Fibroblast of skin of left biceps (primary cell): ENCODE results near the gene COPB2.
"Not testable (repeated sequence)": the region's sequence is repeated elsewhere in the genome, so short reads cannot be mapped to it uniquely, and the experiment has no call there.

ENCODE experiments used
- DNase-seq, 2 experiments: peaks; one replicate each; pipeline ENCODE4 v3.0.0-alpha.2; 2013; ENCODE audit warnings: low read depth in 2 of 2

COPB2 gene

GRCh38 chr3:139389552-139390368 lies at the start of gene COPB2:
Gene COPB2 (minus strand): TSS chr3:139389647. CDS start chr3:139389550, 97 bp downstream.
- peak; percentile 97 for DNase-seq

DNA sequence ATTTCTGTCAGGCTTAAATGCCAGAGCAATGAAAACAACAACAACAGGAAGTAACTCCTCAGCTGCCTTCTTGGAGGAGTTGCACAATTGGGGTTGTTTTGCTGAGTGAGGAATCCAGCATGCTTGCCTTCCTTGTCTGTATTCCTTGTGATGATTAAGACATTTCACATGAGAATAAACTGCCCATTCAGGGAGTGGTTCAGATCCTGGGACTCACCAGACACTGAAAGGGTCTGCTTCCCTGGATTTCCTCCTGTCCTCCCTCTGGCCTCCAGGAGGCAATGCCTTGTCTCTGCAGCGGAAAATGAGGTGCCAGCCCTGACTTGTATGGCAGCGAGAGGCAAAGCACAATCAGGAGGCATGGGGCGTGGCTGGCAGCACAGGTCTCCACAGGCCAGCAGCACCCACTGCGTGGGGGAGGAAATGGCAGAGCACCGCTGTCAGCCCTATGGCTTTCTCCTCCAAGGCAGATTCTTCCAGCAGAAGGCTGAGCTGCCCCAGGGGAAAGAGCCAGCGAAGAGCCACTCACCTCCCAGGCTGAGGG lies 45.4 kb upstream of the COPB2 start:
- DNase-seq, result no peak

DNA sequence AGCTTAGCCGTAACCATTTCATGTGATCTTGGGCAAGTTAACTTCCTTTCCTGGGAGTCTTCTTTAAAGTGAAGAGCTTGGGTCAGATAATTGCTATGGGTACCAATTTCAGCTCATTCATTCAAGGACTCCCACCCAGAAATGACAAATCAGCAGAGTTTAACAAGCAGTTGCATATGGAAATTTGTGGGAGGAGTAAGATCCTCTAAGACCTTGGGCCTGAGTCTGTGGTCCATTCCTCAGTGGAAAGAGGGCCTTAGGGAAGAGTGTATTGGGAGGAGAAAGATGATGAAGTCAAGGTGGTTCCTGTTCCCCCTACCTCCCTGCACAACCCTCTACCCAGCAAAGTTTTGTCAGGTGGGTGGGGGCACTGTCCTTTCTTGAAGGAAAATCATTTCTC lies 44.8 kb upstream of the COPB2 start:
- no peak for DNase-seq

GRCh38 chr3:139433089-139433488 lies 43.6 kb upstream of the COPB2 start:
- no peak for DNase-seq

DNA sequence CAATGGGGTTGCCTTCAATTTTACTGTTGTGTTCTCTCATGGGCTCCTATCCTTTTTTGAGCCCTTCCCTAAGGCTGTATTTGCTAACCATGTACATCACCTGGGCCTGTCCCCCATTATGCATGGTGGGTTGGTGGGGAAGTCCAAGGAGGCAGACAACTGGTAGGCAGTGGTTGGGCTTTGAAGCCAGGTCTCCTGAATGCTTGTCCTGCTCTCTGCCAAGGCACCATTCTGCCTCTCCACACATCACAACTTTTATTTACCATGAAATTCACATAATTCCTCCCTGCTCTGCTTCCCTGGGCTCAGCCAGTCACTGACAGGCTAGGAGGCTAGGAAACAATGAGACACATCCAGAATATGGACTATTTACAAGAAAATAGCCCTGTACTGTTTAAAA lies 41.0 kb upstream of the COPB2 start:
- no peak for DNase-seq

DNA sequence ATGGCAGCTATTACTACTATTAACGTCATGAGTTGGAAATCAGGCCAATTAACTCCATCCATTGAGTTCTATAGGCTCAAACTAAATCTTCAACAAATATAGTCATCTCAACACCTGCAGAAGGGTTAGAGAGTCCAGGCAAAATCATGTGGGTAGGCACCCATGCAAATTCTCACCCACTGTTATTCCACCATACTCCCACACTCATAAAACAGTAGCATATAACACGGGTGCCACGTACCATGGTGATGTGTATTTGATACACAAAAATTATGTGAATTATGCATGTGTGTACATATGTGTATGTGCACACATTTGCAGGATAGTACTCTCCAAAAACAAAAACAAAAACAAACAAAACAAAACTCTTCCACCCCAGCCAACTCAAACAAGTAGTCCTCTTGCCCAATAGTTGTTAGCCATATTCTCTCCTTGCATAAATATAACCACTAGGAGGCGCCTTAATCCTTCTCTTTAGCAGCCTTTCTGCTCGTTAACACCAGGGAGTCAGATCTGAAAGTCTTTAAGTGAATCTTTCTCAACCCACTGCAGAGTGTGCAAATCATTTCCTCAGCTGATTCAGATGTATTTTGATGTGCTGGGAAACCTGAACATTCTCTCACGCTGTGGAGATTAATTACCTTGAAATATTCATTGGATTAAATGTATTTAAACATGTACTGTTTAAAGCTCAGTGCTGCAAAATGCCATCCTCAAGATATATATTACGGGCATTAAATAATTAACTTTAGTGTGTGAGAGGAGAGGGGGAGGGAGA lies 38.0 kb upstream of the COPB2 start:
- DNase-seq, result peak; percentile 43 to 49

GRCh38 chr3:139425745-139426400 lies 36.4 kb upstream of the COPB2 start:
- no peak for DNase-seq

DNA sequence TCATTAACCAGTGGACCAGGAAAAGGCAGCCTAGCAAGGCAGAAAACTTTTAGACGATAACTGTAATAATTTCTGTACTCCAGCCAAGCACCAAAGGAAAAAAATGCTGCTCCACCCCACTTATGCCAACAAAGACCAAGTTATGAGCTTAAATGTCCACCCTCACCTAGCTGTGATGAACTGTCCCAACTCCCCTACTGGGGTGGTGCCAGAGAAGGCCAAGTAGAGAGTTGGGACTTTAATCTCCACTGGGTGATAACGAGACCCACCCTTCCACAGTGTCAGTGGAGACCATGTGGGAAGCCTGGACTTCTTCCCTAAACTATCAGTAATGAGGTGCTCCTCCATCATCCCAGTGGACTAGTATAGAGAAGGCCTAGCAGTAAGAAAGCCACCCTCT lies 33.8 kb upstream of the COPB2 start:
- no peak for DNase-seq

DNA sequence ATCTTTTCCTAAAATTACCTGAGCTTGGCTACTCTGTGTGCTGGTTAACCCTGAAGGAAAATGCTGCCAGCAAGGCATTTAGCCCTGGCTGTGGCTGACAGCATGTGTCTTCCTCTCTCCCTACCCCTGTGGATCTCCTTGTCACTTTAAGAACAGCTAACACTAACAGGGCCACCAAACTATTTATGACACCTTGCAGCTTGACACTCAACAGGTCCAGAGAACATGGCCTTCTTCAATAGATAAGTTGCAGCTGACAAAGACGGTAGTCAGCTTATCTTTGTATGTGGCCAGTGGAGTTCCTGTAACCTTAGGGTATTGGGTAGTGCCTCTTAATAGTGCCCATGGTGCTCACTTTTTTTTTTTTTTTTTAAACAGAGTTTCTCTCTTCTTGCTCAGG lies 32.0 kb upstream of the COPB2 start:
- no peak for DNase-seq

DNA sequence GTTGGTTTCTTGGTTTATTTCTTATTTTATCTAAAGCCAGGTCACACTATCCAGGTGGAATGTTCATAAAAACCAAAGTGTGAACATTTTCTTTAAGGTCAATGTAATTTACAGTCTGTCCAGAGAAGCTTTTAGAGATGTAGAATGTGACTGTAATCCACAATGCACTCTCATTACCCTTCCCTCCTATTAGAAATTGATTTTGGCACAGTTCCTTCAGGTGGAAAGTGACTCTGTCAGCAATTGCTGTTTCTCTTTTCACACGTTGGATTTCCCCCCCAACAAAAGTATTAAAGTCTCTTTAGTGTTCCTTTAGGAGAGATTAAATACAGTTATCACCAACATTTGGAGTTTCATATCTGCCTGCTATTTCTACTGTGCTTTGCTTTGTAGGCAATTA lies 31.6 kb upstream of the COPB2 start:
- DNase-seq, result no peak

DNA sequence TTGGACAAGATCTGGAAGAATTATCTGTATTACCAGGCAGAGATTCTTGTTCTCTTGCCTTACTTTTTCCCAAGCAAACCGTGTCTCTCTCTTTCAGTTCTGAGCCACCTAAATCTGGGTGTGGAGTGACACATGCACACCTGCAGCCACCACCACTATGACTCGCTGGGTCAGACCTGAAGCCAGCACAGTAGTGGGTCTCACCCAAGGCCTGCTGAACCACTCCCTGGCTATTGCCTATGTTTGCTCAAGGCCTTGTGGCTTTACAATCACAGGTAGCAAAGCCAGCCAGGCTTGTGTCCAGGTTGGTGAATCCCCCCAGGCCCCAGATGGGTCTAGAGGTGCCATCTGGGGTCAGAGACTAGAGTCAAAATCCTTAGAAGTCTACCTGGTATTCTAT lies 28.7 kb upstream of the COPB2 start:
- no peak for DNase-seq

DNA sequence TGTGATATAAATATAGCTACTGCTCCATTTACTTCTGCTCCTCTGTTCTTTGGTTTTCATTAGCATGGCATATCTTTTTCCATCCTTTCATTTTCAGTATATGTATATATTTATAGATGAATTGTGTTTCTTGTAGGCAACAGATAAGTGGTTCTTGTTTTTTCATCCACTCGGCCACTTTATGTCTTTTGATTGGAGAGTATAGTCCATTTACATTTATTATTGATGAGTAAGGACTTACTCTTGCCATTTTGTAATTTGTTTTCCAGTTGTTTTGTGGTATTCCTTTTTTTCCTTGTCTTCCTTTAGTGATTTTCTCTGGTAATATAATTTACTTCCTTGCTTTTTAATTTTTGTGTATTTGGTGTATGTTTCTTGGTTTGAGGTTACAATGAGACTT lies 26.8 kb upstream of the COPB2 start:
- DNase-seq, result no peak

DNA sequence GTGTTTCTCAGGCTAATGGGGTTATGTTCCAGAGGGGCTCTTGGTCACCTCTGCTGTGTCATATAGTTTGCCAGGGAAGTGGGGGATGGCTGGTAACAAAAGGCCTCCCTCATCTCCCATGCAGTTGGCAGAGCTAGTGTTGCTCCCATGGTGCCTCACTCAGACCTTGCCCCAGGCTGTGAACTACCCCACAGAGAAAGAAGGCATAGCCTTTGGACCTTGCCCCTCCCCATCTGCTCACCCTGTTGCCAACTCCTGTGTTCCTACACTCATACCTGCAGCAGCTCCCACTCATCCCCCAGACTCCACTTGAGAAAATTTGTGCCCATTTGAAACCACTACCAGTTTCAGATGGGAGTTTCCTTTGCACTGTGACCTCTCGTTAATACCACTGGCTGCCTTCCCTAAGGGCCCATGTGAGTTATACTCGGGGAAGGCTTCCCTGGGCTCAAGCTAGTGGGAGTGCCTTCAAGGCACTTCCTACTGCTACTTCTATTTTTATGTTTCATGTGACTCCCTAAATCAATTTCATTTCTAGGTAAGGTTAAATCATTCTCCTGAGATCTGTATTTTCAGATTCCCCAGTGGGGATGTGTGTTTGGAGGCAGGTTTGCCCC lies 25.3 kb upstream of the COPB2 start:
- no peak for DNase-seq

DNA sequence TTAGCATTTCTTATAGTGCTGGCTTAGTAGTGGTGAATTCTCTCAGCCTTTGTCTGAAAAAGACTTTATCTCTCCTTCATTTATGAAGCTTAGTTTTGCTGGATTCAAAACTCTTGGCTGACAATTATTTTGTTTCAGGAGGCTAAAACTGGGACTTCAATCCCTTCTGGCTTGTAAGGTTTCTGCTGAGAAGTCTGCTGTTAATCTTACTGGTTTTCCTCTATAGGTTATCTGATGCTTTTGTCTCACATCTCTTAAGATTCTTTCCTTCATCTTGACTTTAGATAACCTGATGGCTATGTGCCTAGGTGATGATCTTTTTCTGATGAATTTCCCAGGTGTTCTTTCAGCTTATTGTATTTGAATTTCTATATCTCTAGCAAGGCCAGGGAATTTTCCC lies 23.4 kb upstream of the COPB2 start:
- DNase-seq, result not testable (repeated sequence)

- not testable (repeated sequence) for DNase-seq
Measured at GRCh38 chr3:139401155-139401554, 11.7 kb upstream of the COPB2 start.

DNA sequence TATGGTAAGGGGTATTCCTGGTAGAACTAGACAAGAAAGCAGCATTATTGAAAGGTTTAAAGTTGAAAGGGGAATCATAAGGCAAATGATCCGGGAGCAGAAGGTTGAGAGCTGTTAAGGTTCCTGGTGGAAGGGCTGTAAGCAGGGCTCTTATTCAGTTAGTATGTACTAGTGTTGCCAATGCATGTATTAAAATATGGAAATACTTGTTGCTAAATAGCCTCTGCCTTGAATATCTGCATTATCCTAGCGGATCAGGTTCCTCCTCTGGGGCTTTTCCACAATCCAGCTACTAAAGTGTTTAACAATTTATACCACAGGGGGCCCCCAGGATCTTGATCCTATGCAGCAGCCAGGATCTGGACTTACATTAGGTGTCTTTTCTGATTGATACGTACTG lies 7.3 kb upstream of the COPB2 start:
- no peak for DNase-seq

DNA sequence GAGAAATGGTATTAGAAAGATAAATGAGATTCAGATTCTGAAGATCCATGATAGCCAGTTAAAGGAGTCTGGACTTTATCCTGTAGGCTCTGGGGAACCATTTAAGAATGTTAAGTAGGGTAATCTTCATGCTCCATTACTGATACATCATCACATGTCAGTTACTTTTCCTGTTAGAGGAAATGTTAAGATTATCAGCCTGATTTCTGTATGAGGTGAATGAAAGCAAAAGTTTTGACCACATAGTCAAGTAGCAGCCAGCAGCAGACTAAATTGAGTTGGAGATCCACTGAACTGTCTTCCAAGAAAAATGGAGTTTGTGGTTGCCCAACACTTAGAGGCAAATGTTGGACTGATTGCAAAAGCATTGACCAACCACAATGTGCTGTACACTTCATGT lies 4.7 kb upstream of the COPB2 start:
- DNase-seq, result no peak

DNA sequence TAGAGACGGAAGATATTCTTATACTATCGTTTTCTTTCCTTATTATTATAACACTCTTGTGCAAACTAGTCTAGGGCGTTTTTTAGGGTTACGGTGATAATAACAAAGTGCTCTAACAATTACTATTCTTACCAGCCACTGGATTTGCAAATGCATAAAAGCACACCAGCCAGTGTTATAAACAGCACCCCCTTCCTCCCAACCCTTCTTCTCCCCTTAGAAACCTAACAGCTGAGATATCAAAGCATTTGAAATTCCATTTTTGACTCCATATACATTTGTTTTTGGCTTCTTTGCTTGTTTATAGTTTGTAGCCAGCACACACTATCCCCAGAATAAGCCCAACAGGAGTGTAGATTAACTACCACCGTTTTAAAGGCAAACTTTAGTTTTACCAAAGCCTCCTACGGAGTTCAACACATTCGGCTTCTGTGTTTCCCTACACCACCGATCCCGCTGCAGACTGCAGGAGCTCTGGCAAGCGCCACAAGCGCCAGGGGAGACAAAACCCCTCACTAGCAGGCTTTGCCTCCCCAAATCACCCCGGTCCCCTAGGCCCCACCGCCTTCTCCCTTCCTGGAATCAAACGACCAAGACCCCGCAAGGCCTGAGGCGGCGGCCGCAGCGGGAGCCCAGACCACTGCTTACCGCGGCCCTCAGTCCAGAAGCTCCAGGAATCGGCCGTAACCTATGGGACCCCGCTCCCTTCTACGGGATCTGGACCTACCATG lies 461 bp downstream of the COPB2 start:
- DNase-seq, result no peak

DNA sequence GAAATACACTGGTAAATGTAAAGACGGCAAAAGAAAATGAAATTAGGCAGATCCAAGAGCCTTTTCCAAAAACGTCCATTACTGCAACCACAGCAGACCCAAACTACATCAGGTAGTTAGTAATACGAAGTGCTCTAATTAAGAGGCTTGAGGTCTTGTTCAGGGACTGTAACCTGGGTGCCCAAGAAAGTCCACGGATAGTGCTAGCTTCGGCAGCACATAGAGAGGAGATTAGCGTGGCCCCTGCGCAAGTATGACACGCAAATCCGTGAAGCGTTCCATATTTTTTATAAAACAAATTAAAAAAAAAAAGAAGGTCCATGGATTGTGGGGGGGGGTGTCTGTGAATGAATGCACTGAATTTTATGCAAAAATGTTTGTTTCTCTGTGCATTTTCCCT lies 1.4 kb downstream of the COPB2 start:
- no peak for DNase-seq

GRCh38 chr3:139382291-139382690 lies 7.2 kb downstream of the COPB2 start:
- not testable (repeated sequence) for DNase-seq

- DNase-seq, result no peak
Measured at GRCh38 chr3:139380575-139380974, 8.9 kb downstream of the COPB2 start.
